NCI-H1694 (cell line): Measurements from ENCODE around the gene GPR153.
"Not testable (repeated sequence)": the region's sequence is repeated elsewhere in the genome, so short reads cannot be mapped to it uniquely, and the experiment has no call there.

ENCODE experiments used
- DNase-seq: peaks from one replicate; lab custom pipeline; 2025; lab: John Stamatoyannopoulos, UW

Gene GPR153

DNA sequence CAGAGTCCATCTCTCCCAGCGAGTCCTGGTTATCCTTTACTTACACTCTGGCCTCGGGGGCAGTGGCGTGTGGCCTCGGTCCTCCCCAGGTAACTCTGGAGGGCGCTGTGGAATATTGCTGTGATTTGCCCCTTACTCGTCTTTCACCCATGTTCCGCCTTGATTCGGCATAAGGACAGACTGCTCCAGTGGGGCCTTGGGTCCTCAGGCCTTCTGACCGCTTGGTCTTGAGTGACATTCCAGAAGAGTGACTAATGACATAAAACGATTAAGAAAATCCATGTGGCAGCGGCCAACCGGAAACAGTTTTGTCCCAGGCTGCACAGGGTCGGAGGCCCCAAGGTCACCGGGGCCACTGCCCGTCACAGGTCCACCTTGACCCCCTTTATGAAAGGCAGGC, 36.2 kb downstream of the GPR153 start:
- no peak for DNase-seq

GRCh38 chr1:6223617-6224016, 37.3 kb downstream of the GPR153 start:
- no peak for DNase-seq

DNA sequence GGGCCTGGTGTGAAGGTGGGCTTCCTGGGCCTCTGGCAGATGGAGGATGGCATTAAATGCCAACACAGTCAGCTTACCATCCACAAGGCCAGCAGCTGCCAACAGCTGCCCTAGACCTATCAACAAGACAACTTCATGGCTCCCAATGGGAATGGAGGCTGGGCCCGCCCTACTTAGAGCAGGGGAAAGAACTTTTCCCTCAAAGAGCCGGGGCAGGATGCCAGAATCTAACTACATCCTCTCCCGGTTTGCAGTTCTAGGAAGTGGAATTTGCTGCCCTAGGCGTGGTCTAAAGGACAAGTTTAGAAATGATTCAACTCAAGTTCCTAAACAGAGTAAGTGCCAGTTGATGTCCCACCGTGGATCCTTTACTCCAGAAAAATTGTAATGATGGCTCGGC, 38.3 kb downstream of the GPR153 start:
- DNase-seq = no peak

DNA sequence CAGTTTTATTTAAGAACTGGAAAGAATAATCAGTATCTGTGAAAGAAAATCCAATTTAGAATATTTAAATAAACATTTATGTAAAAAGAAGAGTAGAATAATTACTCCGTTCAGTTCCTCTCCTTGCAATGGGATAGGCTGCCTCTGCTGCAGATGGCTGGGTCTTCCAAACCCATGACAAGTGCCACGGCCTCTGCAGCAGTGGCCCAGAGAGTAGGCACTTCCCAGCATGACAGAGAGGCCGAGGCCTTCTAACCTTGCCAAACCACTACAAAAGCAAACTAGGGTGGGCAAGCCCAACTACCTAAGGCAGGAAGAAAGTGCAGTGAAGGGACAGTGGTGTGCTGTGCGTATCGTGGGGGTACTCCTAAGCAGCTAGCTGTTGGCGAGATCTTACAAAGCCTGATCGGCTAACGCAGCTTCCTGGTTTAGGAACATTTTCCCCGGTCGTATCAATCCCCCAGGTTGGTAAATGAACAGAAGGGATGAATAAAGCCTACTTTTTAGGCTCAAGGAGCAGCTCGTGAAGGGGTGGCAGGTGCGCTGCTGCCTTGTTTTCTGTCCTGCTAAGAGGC, 39.6 kb downstream of the GPR153 start:
- no peak for DNase-seq

DNA sequence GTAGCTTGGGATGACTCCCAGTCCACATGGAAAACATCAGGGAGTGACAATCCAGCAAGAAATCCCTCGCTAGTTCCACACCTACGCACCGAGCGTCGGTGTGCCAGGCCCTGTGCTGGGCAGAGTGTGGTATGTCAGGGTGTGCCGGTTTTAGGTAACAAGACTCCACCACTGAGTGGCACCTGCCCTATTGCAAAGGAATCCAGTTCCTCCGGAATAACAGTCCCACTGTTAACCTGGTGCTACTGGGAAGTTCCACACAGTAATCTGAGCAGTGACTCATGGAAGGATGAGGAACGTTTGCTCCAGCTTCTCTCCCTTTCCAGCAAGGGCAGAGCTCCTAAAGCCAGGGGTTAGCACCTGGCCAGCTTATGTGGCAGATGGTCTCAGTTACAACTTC, 40.7 kb downstream of the GPR153 start:
- no peak for DNase-seq

GRCh38 chr1:6219641-6220040, 41.3 kb downstream of the GPR153 start:
- not testable (repeated sequence) for DNase-seq

- DNase-seq = no peak
Measured at GRCh38 chr1:6218375-6219164, 42.3 kb downstream of the GPR153 start.

DNA sequence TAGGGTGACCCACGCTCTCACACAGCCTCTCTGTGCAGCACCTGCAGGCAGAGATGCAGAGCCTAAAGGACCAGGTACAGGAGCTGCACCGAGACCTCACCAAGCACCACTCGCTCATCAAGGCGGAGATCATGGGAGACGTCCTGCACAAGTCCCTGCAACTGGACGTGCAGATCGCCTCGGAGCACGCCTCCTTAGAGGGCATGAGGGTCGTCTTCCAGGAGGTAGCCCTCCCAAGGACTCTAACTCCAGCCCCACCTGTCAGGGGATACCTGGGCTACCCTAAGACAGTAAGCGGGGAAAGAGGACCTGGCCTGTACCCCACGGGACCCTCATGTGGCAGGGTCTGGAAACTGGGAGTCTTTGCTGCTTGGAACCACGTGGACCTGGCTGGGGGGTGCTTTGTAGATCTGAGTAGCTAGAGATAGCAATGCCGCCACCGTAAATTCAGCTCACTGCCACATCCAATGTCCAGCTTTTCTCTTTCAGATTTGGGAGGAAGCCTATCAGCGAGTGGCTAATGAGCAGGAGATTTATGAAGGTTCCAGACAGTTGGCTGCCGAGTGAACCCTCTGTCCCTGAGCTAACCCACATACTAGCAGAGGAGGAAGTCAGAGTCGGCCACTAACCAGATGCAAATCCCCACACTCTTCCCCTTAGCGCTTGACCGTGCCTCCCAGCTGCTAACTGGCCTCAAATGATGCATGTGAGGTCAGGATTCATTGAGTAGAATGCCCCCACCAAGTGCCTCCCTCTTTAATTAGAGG, 48.5 kb downstream of the GPR153 start:
- DNase-seq = no peak

DNA sequence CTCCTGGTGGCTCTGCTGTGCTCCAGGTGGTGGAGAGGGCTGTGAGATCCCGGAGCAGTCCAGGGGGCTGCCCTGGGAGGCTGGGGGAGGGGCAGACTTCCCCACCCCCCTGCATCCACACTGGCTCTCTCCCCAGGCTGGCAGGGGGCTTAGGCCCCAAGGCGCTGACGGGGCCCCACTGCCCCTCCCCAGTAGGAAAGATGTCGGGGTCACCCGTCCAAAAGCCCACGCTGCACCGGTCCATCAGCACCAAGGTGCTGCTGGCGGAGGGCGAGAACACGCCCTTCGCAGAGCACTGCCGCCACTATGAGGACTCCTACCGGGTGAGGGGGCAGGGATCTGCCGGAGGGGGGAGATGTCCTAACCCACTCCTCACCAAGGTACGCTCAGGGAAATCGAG, 49.2 kb downstream of the GPR153 start:
- DNase-seq = no peak

- DNase-seq = no peak
Measured at GRCh38 chr1:6210591-6211355, 50.1 kb downstream of the GPR153 start.

DNA sequence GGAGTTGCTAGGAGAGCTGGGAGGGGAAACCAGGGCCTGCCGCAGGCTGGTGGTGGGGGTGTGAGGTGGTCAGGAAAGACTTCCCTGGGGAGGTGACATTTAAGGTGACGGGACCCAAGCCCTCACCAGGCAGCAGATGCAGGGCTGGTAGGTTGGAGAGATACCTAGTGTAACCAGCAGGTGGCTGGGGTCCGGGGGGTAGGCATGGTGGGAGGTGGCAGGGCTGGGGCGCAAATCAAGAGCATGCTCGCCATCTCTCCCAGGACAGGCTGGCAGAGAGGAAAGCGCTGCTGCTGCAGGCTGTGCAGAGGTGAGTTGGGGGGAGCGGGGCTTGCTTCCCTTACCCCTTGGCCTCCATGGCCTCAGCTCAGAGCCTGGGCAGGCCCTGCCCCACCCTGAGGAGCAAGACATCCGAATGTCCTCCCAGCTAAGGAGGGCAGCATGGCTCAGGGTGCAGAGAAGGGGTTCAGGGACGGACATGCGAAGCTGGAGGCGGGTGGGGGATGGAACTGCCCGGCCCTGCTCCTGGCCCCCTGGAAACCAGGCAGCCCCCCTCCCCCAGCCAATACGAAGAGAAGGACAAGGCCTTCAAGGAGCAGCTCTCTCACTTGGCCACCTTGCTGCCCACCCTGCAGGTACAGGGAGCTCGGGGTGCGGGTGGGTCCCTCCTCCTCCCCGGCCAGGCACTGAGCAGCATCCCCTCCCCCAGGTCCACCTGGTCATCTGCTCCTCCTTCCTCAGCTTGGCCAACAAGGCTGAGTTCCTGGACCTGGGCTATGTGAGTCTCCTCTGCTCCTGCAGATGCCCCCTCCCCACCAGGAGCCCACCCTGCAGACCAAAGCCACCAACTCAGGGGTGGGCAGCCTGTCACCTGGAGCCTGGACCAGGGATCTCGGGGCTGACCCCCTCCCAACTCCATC, 51.0 kb downstream of the GPR153 start:
- no peak for DNase-seq

- DNase-seq = peak; percentile 14
Measured at GRCh38 chr1:6208723-6209660, 51.9 kb downstream of the GPR153 start.

DNA sequence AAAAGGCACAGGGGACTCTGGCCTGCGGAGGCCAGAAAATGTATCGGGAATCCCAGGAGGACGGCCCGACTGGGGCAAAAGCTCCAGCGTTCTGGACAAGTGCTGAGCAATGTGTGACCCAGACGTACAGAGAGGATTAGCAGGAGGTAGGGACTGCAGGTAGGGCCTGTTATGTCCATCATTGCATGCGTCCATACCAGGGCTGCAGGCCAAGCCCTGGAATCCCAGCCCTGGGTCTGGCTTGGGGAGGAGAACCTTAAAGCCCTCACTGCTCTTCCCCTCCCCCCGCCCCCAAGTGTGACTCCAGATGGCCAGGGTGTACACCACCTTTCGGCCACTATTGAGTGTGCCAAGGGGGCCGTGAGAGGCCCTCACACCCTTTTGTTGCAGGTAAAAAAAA, 53.0 kb downstream of the GPR153 start:
- DNase-seq = no peak

DNA sequence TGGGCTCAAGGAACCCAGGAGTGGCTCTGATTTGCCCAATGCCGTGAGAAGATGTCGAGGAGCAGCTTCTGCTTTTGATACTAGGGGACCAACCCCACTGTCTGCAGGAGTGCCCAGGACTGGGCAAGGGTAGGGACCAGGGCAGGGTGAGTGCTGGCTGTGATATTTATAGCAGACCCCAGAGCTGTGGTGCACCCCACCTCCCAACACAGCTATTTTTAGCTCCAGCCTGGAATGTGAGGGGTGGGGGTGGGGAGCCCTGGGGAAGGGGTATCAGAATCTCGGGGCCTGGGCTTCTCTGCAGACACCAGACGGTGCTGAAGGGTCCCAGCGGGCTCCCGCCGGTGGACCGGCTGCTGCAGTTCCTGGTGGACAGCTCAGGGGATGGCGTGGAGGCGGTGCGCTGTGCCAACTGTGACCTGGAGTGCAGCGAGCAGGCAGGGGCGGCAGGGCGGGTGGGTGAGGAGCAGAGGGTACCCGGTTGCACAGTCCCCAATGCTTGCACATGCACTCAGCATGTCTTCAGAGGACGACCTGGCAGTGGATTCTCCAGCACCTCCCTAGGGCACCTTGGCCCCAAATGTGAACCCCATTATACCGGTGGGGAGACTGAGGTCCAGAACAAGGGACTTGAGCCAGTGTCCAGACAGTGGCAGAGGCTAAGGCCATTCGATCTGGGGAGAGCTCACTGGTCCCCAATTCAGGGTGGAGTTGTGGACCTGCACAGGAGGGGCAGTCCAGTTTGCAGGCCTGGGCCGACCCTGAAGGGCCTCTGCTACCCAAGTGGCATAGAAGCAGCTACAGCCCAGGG, 53.6 kb downstream of the GPR153 start:
- no peak for DNase-seq

- no peak for DNase-seq
Measured at GRCh38 chr1:6206520-6206855, 54.4 kb downstream of the GPR153 start.

DNA sequence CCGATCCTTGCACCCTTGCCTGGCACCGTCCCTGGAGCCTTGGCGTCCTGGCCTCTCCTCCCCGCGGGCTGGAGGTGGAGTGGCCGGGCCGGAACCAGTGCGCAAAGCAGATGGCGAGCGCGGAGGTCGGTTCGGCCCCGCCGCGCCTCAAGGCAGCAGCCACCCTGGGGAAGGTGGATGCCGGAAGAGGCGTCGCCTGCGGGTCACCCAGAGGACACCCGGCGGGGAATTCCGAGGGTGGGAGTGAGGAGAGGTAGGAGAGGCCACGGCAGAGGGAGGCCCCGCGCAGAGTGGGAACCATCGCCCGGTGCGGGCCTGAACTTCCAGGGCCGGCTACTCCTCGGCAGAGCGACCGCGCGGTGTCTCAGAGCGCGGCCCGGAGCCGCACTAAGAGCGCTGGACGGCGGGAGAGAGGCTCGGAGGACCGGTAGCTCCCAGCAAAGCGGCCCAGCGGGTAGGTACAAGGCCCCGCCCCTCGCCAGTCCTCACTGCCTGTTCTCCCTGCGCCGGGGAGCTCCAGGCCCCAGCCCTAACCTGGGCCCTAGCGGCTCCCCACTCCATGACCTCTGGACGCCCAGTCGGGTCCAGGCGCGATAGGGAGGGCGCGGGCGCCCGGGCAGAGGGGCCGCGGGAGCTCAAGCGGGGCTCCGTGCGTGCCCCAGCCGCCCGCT, 54.9 kb downstream of the GPR153 start, which contains the start of gene RNF207:
Gene RNF207, plus strand, starts transcription at position 271 of the 671 bp plus-strand sequence. CDS start 417 bp downstream, outside the sequence.
- DNase-seq = no peak

GRCh38 chr1:6202256-6202655, 58.6 kb downstream of the GPR153 start:
- no peak for DNase-seq

- no peak for DNase-seq
Measured at GRCh38 chr1:6200188-6200809, 60.6 kb downstream of the GPR153 start.
